ENCODE results near the gene NRF1.

DNA sequence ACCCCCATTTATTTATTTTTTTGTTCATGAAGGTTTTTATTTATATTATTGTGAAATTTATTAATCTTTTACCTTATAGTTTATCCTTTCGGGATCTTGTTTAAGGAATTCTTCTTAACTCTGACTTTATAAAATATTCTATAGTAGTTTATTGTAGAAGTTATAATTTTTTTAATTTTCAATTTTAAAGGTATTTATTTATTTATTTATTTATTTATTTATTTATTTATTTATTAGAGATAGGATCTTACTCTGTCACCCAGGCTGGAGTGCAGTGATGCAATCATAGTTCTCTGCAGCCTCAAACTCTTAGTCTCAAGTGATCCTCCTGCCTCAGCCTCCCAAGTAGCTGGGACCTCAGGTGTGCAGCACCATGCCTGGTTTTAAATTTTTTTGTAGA is 56.0 kb downstream of the NRF1 start:
- TF ChIP-seq, protein P1, sequence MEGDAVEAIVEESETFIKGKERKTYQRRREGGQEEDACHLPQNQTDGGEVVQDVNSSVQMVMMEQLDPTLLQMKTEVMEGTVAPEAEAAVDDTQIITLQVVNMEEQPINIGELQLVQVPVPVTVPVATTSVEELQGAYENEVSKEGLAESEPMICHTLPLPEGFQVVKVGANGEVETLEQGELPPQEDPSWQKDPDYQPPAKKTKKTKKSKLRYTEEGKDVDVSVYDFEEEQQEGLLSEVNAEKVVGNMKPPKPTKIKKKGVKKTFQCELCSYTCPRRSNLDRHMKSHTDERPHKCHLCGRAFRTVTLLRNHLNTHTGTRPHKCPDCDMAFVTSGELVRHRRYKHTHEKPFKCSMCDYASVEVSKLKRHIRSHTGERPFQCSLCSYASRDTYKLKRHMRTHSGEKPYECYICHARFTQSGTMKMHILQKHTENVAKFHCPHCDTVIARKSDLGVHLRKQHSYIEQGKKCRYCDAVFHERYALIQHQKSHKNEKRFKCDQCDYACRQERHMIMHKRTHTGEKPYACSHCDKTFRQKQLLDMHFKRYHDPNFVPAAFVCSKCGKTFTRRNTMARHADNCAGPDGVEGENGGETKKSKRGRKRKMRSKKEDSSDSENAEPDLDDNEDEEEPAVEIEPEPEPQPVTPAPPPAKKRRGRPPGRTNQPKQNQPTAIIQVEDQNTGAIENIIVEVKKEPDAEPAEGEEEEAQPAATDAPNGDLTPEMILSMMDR (IDR thresholded peaks at IDR 0.05), result no peak
- TF ChIP-seq POLR2A (IDR thresholded peaks at IDR 0.05), result no peak

Data from ovary (tissue), 3 donors.